Natural killer cell treated with Interleukin-12 subunit alpha and Interleukin-12 subunit beta and Interleukin-15 and Interleukin-18, amount 100 ng/mL, for 72 hours (primary cell): ENCODE results near the gene CDH13. TPM values are rescaled to one million over a fixed set of nuclear protein-coding genes. Genes with fewer than 3 reads are reported as not detected.

Source experiments
- ATAC-seq, 2 donors: fragments of 150-1000 bp; cut with Tn5 transposase in 1 of 2; sonication (Bioruptor Pico), chemical (Tn5 transposase) in 1 of 2; 2 replicates each; pipeline ENCODE4 v1.10.0; 2021
- DNase-seq: peaks from one replicate; pipeline ENCODE4 v3.0.0; 2022; ENCODE audit warnings: low spot score
- H3K27ac Mint-ChIP-seq, 2 donors: 1 replicate in 1 of 2; 2 replicates in 1 of 2; pipeline ENCODE4 v1.8.0; 2022; ENCODE audit warnings: mixed read lengths in 2 of 2, mild to moderate bottlenecking in 1 of 2, moderate library complexity in 1 of 2
- H3K27me3 Mint-ChIP-seq, 2 donors: 1 replicate in 1 of 2; 2 replicates in 1 of 2; pipeline ENCODE4 v1.8.0; 2022; ENCODE audit warnings: mixed read lengths in 2 of 2
- H3K36me3 Mint-ChIP-seq: one replicate; pipeline ENCODE4 v1.8.0; 2022; ENCODE audit warnings: mixed read lengths
- H3K4me1 Mint-ChIP-seq, 2 donors: 1 replicate in 1 of 2; 2 replicates in 1 of 2; pipeline ENCODE4 v1.8.0; 2022; ENCODE audit warnings: low read depth in 2 of 2, mixed read lengths in 2 of 2, mild to moderate bottlenecking in 1 of 2
- H3K4me3 Mint-ChIP-seq: one replicate; pipeline ENCODE4 v1.8.0; 2022; ENCODE audit warnings: mixed read lengths
- H3K9me3 Mint-ChIP-seq: 2 replicates; pipeline ENCODE4 v1.8.0; 2022; ENCODE audit warnings: mixed read lengths
- total RNA-seq, 2 donors: library from RNA; stranded (reverse); gene quantifications; one replicate each; pipeline ENCODE4 v1.2.3, GENCODE V29; 2022

CDH13 gene
- total RNA-seq, 2 donors from 2014 or later = not detected

- ATAC-seq (peak; percentile 67 to 81), DNase-seq (no peak)
- peaks cover 3% of the 10 kb centered on the region for H3K9me3 Mint-ChIP-seq
- peaks cover 3 to 8% of the 10 kb centered on the region in 2 donors for H3K27me3 Mint-ChIP-seq
- peak overlapping the region; percentile 45 for H3K4me3 Mint-ChIP-seq
- peak overlapping the region in 1 of 2 donors; percentile 19 for H3K27ac Mint-ChIP-seq
- peaks cover 8 to 10% of the 10 kb centered on the region in 2 donors for H3K4me1 Mint-ChIP-seq
- no peaks in the 10 kb centered on the region for H3K36me3 Mint-ChIP-seq
Observed at GRCh38 chr16:83727018-83727417, 1100.2 kb downstream of the CDH13 start.

GRCh38 chr16:83727751-83728352 lies 1101.1 kb downstream of the CDH13 start:
- peak overlapping the region in 1 of 2 donors; percentile 19 for H3K27ac Mint-ChIP-seq
- peaks cover 5 to 8% of the 10 kb centered on the region in 2 donors for H3K27me3 Mint-ChIP-seq
- ATAC-seq (no peak), DNase-seq (no peak)
- no peaks in the 10 kb centered on the region for H3K36me3 Mint-ChIP-seq
- peaks cover 8 to 10% of the 10 kb centered on the region in 2 donors for H3K4me1 Mint-ChIP-seq
- peaks cover 3% of the 10 kb centered on the region for H3K9me3 Mint-ChIP-seq
- H3K4me3 Mint-ChIP-seq = no peak overlapping the region

GRCh38 chr16:83728492-83728891 lies 1101.7 kb downstream of the CDH13 start:
- ATAC-seq = no peak
- Mint-ChIP-seq H3K4me1 (peaks cover 8 to 10% of the 10 kb centered on the region in 2 donors), H3K36me3 (no peaks in the 10 kb centered on the region), H3K27me3 (peaks cover 5 to 8% of the 10 kb centered on the region in 2 donors), H3K9me3 (peaks cover 3% of the 10 kb centered on the region), H3K27ac (no peak overlapping the region), H3K4me3 (no peak overlapping the region)
- no peak for DNase-seq

- DNase-seq = no peak
- H3K4me3 Mint-ChIP-seq = no peak overlapping the region
- peaks cover 4% of the 10 kb centered on the region for H3K9me3 Mint-ChIP-seq
Observed at GRCh38 chr16:83730812-83731211, 1104.0 kb downstream of the CDH13 start.

GRCh38 chr16:83732536-83732935 lies 1105.8 kb downstream of the CDH13 start:
- H3K4me3 Mint-ChIP-seq = no peak overlapping the region
- peaks cover 0 to 2% of the 10 kb centered on the region in 2 donors for H3K4me1 Mint-ChIP-seq
- peaks cover 6% of the 10 kb centered on the region for H3K36me3 Mint-ChIP-seq
- H3K9me3 Mint-ChIP-seq = peaks cover 4% of the 10 kb centered on the region
- DNase-seq (no peak), ATAC-seq (no peak)
- no peak overlapping the region for H3K27ac Mint-ChIP-seq
- peaks cover 5 to 6% of the 10 kb centered on the region in 2 donors for H3K27me3 Mint-ChIP-seq

More at GRCh38 chr16:83730812-83731211, 1104.0 kb downstream of the CDH13 start:
- ATAC-seq = no peak
- Mint-ChIP-seq H3K4me1 (peaks cover 8 to 10% of the 10 kb centered on the region in 2 donors), H3K36me3 (peaks cover 6% of the 10 kb centered on the region), H3K27ac (no peak overlapping the region), H3K27me3 (peaks cover 5 to 8% of the 10 kb centered on the region in 2 donors)

- Mint-ChIP-seq H3K9me3 (peaks cover 4% of the 10 kb centered on the region), H3K27ac (no peak overlapping the region), H3K27me3 (peaks cover 5 to 6% of the 10 kb centered on the region in 2 donors), H3K36me3 (peaks cover 6% of the 10 kb centered on the region), H3K4me3 (no peak overlapping the region), H3K4me1 (no peaks in the 10 kb centered on the region)
- DNase-seq = no peak
- ATAC-seq = no peak
Observed at GRCh38 chr16:83733301-83733700, 1106.5 kb downstream of the CDH13 start.

GRCh38 chr16:83734136-83734535 lies 1107.4 kb downstream of the CDH13 start:
- Mint-ChIP-seq H3K36me3 (peaks cover 6% of the 10 kb centered on the region), H3K4me1 (no peaks in the 10 kb centered on the region), H3K4me3 (no peak overlapping the region), H3K27me3 (peaks cover 5 to 6% of the 10 kb centered on the region in 2 donors), H3K9me3 (peaks cover 4% of the 10 kb centered on the region), H3K27ac (no peak overlapping the region)
- DNase-seq = no peak
- ATAC-seq = no peak

- ATAC-seq (no peak), DNase-seq (no peak)
- no peak overlapping the region for H3K27ac Mint-ChIP-seq
- peaks cover 6% of the 10 kb centered on the region for H3K36me3 Mint-ChIP-seq
- H3K4me3 Mint-ChIP-seq = no peak overlapping the region
- peaks cover 4% of the 10 kb centered on the region for H3K9me3 Mint-ChIP-seq
- peaks cover 4 to 20% of the 10 kb centered on the region in 2 donors for H3K27me3 Mint-ChIP-seq
- no peaks in the 10 kb centered on the region for H3K4me1 Mint-ChIP-seq
Observed at GRCh38 chr16:83737729-83738354, 1111.1 kb downstream of the CDH13 start.

GRCh38 chr16:83738923-83739503 lies 1112.2 kb downstream of the CDH13 start:
- Mint-ChIP-seq H3K36me3 (peaks cover 2% of the 10 kb centered on the region), H3K9me3 (peaks cover 2% of the 10 kb centered on the region), H3K4me3 (no peak overlapping the region), H3K27ac (no peak overlapping the region), H3K4me1 (no peaks in the 10 kb centered on the region), H3K27me3 (peaks cover 4 to 20% of the 10 kb centered on the region in 2 donors)
- ATAC-seq = no peak
- DNase-seq = no peak

GRCh38 chr16:83742124-83742899 lies 1115.5 kb downstream of the CDH13 start:
- Mint-ChIP-seq H3K4me3 (no peak overlapping the region), H3K27ac (no peak overlapping the region), H3K9me3 (peaks cover under 1% of the 10 kb centered on the region), H3K27me3 (peaks cover 8 to 26% of the 10 kb centered on the region in 2 donors), H3K4me1 (no peaks in the 10 kb centered on the region), H3K36me3 (no peaks in the 10 kb centered on the region)
- DNase-seq (no peak), ATAC-seq (no peak)

- Mint-ChIP-seq H3K9me3 (peaks cover 3% of the 10 kb centered on the region), H3K27me3 (peaks cover 12 to 26% of the 10 kb centered on the region in 2 donors), H3K27ac (no peak overlapping the region), H3K36me3 (no peaks in the 10 kb centered on the region), H3K4me3 (no peak overlapping the region), H3K4me1 (no peaks in the 10 kb centered on the region)
- DNase-seq (no peak), ATAC-seq (no peak)
Observed at GRCh38 chr16:83743241-83743640, 1116.5 kb downstream of the CDH13 start.

GRCh38 chr16:83743720-83744119 lies 1117.0 kb downstream of the CDH13 start:
- no peaks in the 10 kb centered on the region for H3K36me3 Mint-ChIP-seq
- H3K27me3 Mint-ChIP-seq = peaks cover 13 to 30% of the 10 kb centered on the region in 2 donors
- no peak overlapping the region for H3K27ac Mint-ChIP-seq
- ATAC-seq (no peak), DNase-seq (no peak)
- H3K4me1 Mint-ChIP-seq = no peaks in the 10 kb centered on the region
- H3K9me3 Mint-ChIP-seq = peaks cover 3% of the 10 kb centered on the region
- no peak overlapping the region for H3K4me3 Mint-ChIP-seq

- ATAC-seq (peak in 1 of 2 donors; percentile 40), DNase-seq (no peak)
- peaks cover 3% of the 10 kb centered on the region for H3K9me3 Mint-ChIP-seq
- no peak overlapping the region for H3K4me3 Mint-ChIP-seq
- no peak overlapping the region for H3K27ac Mint-ChIP-seq
- H3K36me3 Mint-ChIP-seq = no peaks in the 10 kb centered on the region
- H3K27me3 Mint-ChIP-seq = peaks cover 15 to 38% of the 10 kb centered on the region in 2 donors
- no peaks in the 10 kb centered on the region for H3K4me1 Mint-ChIP-seq
Observed at GRCh38 chr16:83744441-83744981, 1117.7 kb downstream of the CDH13 start.
